Measurements from ENCODE around the gene OR2M7.

DNA sequence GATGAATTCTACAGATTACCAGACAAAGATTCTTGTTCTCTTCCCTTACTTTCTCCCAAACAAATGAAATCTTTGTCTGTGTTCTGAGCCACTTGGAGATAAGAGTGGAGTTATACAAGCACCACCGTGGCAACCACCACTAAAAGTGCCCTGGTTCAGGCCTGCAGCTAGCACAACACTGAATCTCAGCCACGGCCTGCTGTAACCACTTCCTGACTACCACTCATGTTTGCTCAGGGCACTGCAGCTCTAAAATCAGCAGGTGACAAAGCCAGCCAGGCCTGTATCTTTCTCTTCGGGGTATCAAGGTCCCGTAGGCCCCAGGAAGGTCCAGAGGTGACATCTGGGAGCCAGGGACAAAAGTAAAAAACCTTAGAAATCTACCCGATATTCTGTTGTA is 48.0 kb upstream of the OR2M7 start:
- TF ChIP-seq POLR2AphosphoS5 (IDR thresholded peaks at IDR 0.05; ENCODE audit: low read depth, low read length) (no peak), POLR2A (IDR thresholded peaks at IDR 0.05; ENCODE audit: low read depth, low read length) (no peak), TAF1 (IDR thresholded peaks at IDR 0.05; ENCODE audit: low read depth, low read length) (no peak), POU2F2 (IDR thresholded peaks at IDR 0.05; ENCODE audit: low read depth, low read length) (no peak)

All from GM12891 (cell line).